H1 (cell line): ENCODE results near the gene RIPOR2. TPM values are rescaled to one million over a fixed set of nuclear protein-coding genes. Genes with fewer than 3 reads are reported as not detected.

Experiments
- CTCF ChIA-PET: fragments of 300-600 bp; sonication (Branson Sonifier 250); formaldehyde crosslinking; loops from one replicate; lab custom pipeline; 2021; ENCODE audit not compliant: partially characterized antibody; lab: Charles Lee
- POLR2A ChIA-PET: fragments of 300-600 bp; sonication (Branson Sonifier 250); formaldehyde crosslinking; loops from one replicate; lab custom pipeline; 2021; ENCODE audit warnings: inconsistent platforms; ENCODE audit not compliant: partially characterized antibody; lab: Charles Lee
- DNase-seq, 2 experiments: peaks; one replicate each; pipeline versions ENCODE4 v3.0.0 to v3.0.0-alpha.2; 2010 to 2022; ENCODE audit warnings: low spot score in 2 of 2, low read depth in 1 of 2, mixed read lengths in 1 of 2
- FAIRE-seq: peaks from 2 replicates; lab custom pipeline; 2011; peaks lifted over from hg19 to GRCh38; lab: Jason Lieb, UNC
- H2AFZ ChIP-seq: 2 replicates; pipeline ENCODE4 v1.8.1; 2012; ENCODE audit warnings: low read length, inconsistent platforms
- H2AK5ac ChIP-seq: 2 replicates; pipeline ENCODE4 v1.6.1; 2013; ENCODE audit warnings: low read depth, low read length
- H2BK120ac ChIP-seq: replicated peaks from 2 replicates; pipeline ENCODE3; 2013; ENCODE audit warnings: low read depth, low read length, inconsistent platforms
- H2BK12ac ChIP-seq: 2 replicates; pipeline ENCODE4 v1.6.1; 2013; ENCODE audit warnings: low read depth, low read length
- H2BK15ac ChIP-seq: 2 replicates; pipeline ENCODE4 v1.6.1; 2013; ENCODE audit warnings: low read length
- H2BK20ac ChIP-seq: 2 replicates; pipeline ENCODE4 v1.6.1; 2013; ENCODE audit warnings: low read length
- H2BK5ac ChIP-seq: 2 replicates; pipeline ENCODE4 v1.6.1; 2013; ENCODE audit warnings: low read depth, low read length
- H3K14ac ChIP-seq: 2 replicates; pipeline ENCODE4 v1.6.1; 2013; ENCODE audit warnings: inconsistent platforms; ENCODE audit not compliant: insufficient read length
- H3K18ac ChIP-seq: 2 replicates; pipeline ENCODE4 v1.6.1; 2013; ENCODE audit warnings: low read length; ENCODE audit errors: extremely low read depth
- H3K23ac ChIP-seq: 2 replicates; pipeline ENCODE4 v1.6.1; 2013; ENCODE audit warnings: inconsistent platforms; ENCODE audit not compliant: insufficient read length
- H3K23me2 ChIP-seq: 2 replicates; pipeline ENCODE4 v1.6.1; 2013; ENCODE audit warnings: low read depth, low read length
- H3K27ac ChIP-seq: 2 replicates; pipeline ENCODE4 v1.6.1; 2011; ENCODE audit warnings: low read depth, low read length, inconsistent platforms
- H3K27me3 ChIP-seq, 4 experiments: replicated peaks in 1 of 4; 1 replicate in 1 of 4; 2 replicates in 3 of 4; pipeline versions ENCODE4 v1.6.1 to v1.8.1; 2011 to 2013; ENCODE audit warnings: low read length in 3 of 4, mild to moderate bottlenecking in 3 of 4, inconsistent platforms in 2 of 4, mixed read lengths in 2 of 4, moderate library complexity in 1 of 4; ENCODE audit not compliant: control insufficient read depth in 3 of 4, insufficient read depth in 3 of 4; ENCODE audit errors: extremely low read depth in 1 of 4
- H3K36me3 ChIP-seq, 4 experiments: 2 replicates each; pipeline versions ENCODE4 v1.6.1 to v1.8.1; 2011 to 2013; ENCODE audit warnings: mild to moderate bottlenecking in 4 of 4, low read length in 3 of 4, moderate library complexity in 2 of 4, control low read depth in 1 of 4, inconsistent platforms in 1 of 4; ENCODE audit not compliant: insufficient read depth in 4 of 4, control insufficient read depth in 2 of 4
- H3K4ac ChIP-seq: replicated peaks from 2 replicates; pipeline ENCODE3; 2013; ENCODE audit warnings: low read length, low read depth, mixed read lengths, inconsistent platforms; ENCODE audit not compliant: insufficient read length
- H3K4me1 ChIP-seq, 4 experiments: replicated peaks in 1 of 4; 1 replicate in 1 of 4; 2 replicates in 3 of 4; pipeline versions ENCODE4 v1.6.1 to v1.8.1; 2011 to 2013; ENCODE audit warnings: low read length in 3 of 4, inconsistent platforms in 2 of 4, mixed read lengths in 1 of 4; ENCODE audit not compliant: insufficient read depth in 4 of 4, control insufficient read depth in 3 of 4
- H3K4me2 ChIP-seq, 2 experiments: 2 replicates each; pipeline versions ENCODE4 v1.6.1 to v1.8.1; 2011 to 2013; ENCODE audit warnings: low read depth in 2 of 2, low read length in 2 of 2, control low read depth in 1 of 2, inconsistent platforms in 1 of 2, mild to moderate bottlenecking in 1 of 2; ENCODE audit not compliant: insufficient read depth in 1 of 2
- H3K4me3 ChIP-seq, 4 experiments: fragments of 200-600, 300-600 bp in 1 of 4; sonication (generic), shearing (Covaris generic), sonication (Bioruptor Twin) in 1 of 4; 2 replicates each; pipeline versions ENCODE4 v1.5.1 to v1.8.1; 2011 to 2016; ENCODE audit warnings: low read length in 4 of 4, low read depth in 3 of 4, control low read depth in 2 of 4, inconsistent platforms in 2 of 4, mild to moderate bottlenecking in 2 of 4, mixed read lengths in 1 of 4, moderate library complexity in 1 of 4; ENCODE audit not compliant: insufficient read depth in 2 of 4; ENCODE audit errors: extremely low read depth in 1 of 4
- H3K56ac ChIP-seq: replicated peaks from 2 replicates; pipeline ENCODE3; 2013; ENCODE audit warnings: low read depth, mild to moderate bottlenecking, mixed read lengths, low read length, inconsistent platforms; ENCODE audit not compliant: insufficient read length
- H3K79me1 ChIP-seq: 2 replicates; pipeline ENCODE4 v1.6.1; 2013; ENCODE audit warnings: low read depth, low read length, control low read depth
- H3K79me2 ChIP-seq, 2 experiments: 2 replicates each; pipeline versions ENCODE4 v1.6.1 to v1.8.1; 2012 to 2013; ENCODE audit warnings: low read length in 2 of 2, mild to moderate bottlenecking in 2 of 2, inconsistent platforms in 1 of 2; ENCODE audit not compliant: insufficient read depth in 2 of 2, control insufficient read depth in 1 of 2
- H3K9ac ChIP-seq, 4 experiments: replicated peaks in 1 of 4; 1 replicate in 1 of 4; 2 replicates in 3 of 4; pipeline versions ENCODE4 v1.6.1 to v1.8.1; 2011 to 2013; ENCODE audit warnings: low read depth in 3 of 4, low read length in 3 of 4, control low read depth in 2 of 4, mild to moderate bottlenecking in 2 of 4, moderate library complexity in 2 of 4, inconsistent platforms in 1 of 4; ENCODE audit errors: extremely low read depth in 1 of 4
- H3K9me3 ChIP-seq, 2 experiments: 2 replicates each; pipeline versions ENCODE4 v1.6.1 to v1.8.1; 2012 to 2013; ENCODE audit warnings: mild to moderate bottlenecking in 2 of 2, moderate library complexity in 2 of 2, control low read depth in 1 of 2, inconsistent platforms in 1 of 2, low read depth in 1 of 2, low read length in 1 of 2, mixed read lengths in 1 of 2; ENCODE audit not compliant: insufficient read depth in 2 of 2
- H4K20me1 ChIP-seq, 2 experiments: replicated peaks in 1 of 2; 2 replicates each; pipeline versions ENCODE3 to v1.8.1; 2011 to 2013; ENCODE audit warnings: inconsistent platforms in 2 of 2, low read length in 2 of 2, mild to moderate bottlenecking in 1 of 2; ENCODE audit not compliant: insufficient read depth in 2 of 2, control insufficient read depth in 1 of 2
- H4K5ac ChIP-seq: 2 replicates; pipeline ENCODE4 v1.6.1; 2013; ENCODE audit warnings: low read length, low read depth, mixed read lengths, inconsistent platforms; ENCODE audit not compliant: insufficient read length
- H4K8ac ChIP-seq: 2 replicates; pipeline ENCODE4 v1.8.0; 2013; ENCODE audit warnings: mild to moderate bottlenecking, moderate library complexity, low read length, inconsistent platforms; ENCODE audit not compliant: insufficient read depth; ENCODE audit errors: extremely low read depth
- H4K91ac ChIP-seq: replicated peaks from 2 replicates; pipeline ENCODE3; 2013; ENCODE audit warnings: low read length, mixed read lengths, inconsistent platforms; ENCODE audit not compliant: insufficient read length
- BCL11A ChIP-seq, 2 experiments: IDR thresholded peaks; one replicate each; pipeline ENCODE4 v1.6.1; 2011; ENCODE audit warnings: low read depth in 2 of 2, low read length in 2 of 2, mild to moderate bottlenecking in 2 of 2
- CEBPB ChIP-seq: IDR thresholded peaks from 2 replicates; pipeline ENCODE4 v1.6.1; 2012; ENCODE audit warnings: low read depth, low read length
- CHD1 ChIP-seq: IDR thresholded peaks from 2 replicates; pipeline ENCODE4 v1.6.1; 2012; ENCODE audit warnings: low read depth, low read length, improper control_type of control experiment
- HDAC2 ChIP-seq, 2 experiments: fragments of 300-600 bp in 1 of 2; sonication (generic) in 1 of 2; IDR thresholded peaks; 2 replicates each; pipeline ENCODE4 v1.6.1; 2011 to 2012; ENCODE audit warnings: low read depth in 2 of 2, low read length in 2 of 2, mild to moderate bottlenecking in 2 of 2, moderate library complexity in 2 of 2, borderline replicate concordance in 1 of 2, inconsistent platforms in 1 of 2
- HDAC6 ChIP-seq: IDR thresholded peaks from one replicate; pipeline ENCODE4 v1.7.1; 2012; ENCODE audit warnings: low read depth, mild to moderate bottlenecking, inconsistent platforms, low read length, moderate library complexity
- JUN ChIP-seq: IDR thresholded peaks from 2 replicates; pipeline ENCODE4 v1.6.1; 2011; ENCODE audit warnings: low read depth, mild to moderate bottlenecking, improper control_type of control experiment, low read length
- JUND ChIP-seq: IDR thresholded peaks from 2 replicates; pipeline ENCODE4 v1.6.1; 2011; ENCODE audit warnings: mild to moderate bottlenecking, improper control_type of control experiment, low read length
- PHF8 ChIP-seq: fragments of 200-600 bp; sonication (generic); conservative IDR thresholded peaks from 2 replicates; pipeline ENCODE4 v1.7.1; 2012; ENCODE audit warnings: low read depth, mild to moderate bottlenecking, inconsistent platforms, low read length, moderate library complexity
- POLR2A ChIP-seq, 2 experiments: IDR thresholded peaks; 1 replicate in 1 of 2; 2 replicates in 1 of 2; pipeline ENCODE4 v1.6.1; 2011; ENCODE audit warnings: low read depth in 2 of 2, low read length in 2 of 2, mild to moderate bottlenecking in 2 of 2; ENCODE audit errors: control extremely low read depth in 1 of 2
- POLR2AphosphoS5 ChIP-seq: IDR thresholded peaks from 2 replicates; pipeline ENCODE4 v1.6.1; 2011; ENCODE audit warnings: low read depth, low read length
- RFX5 ChIP-seq: IDR thresholded peaks from 2 replicates; pipeline ENCODE4 v1.6.1; 2011; ENCODE audit warnings: low read depth, low read length, improper control_type of control experiment, borderline replicate concordance
- RXRA ChIP-seq: IDR thresholded peaks from 2 replicates; pipeline ENCODE4 v1.6.1; 2011; ENCODE audit warnings: low read depth, mild to moderate bottlenecking, low read length, moderate library complexity; ENCODE audit not compliant: insufficient read depth
- SIX5 ChIP-seq: IDR thresholded peaks from 2 replicates; pipeline ENCODE4 v1.6.1; 2011; ENCODE audit warnings: mild to moderate bottlenecking, low read depth, low read length
- SUZ12 ChIP-seq: fragments of 200-600 bp; sonication (generic); IDR thresholded peaks from 2 replicates; pipeline ENCODE4 v1.6.1; 2012; ENCODE audit warnings: mild to moderate bottlenecking, inconsistent platforms, low read length, moderate library complexity, mixed read lengths
- TAF7 ChIP-seq: optimal IDR thresholded peaks from 2 replicates; pipeline ENCODE3; 2011; ENCODE audit warnings: low read depth, mild to moderate bottlenecking, inconsistent platforms, low read length, moderate library complexity, borderline replicate concordance
- WGBS, 2 experiments: shearing (Covaris generic) in 1 of 2; methylation state at CpG; one replicate each; pipeline versions ENCODE4 v1.1.6 to v1.1.7; 2013 to 2015; ENCODE audit warnings: low lambda C conversion rate in 2 of 2, mixed read lengths in 2 of 2, inconsistent platforms in 1 of 2, low coverage in 1 of 2, missing lambda C conversion rate in 1 of 2; ENCODE audit not compliant: insufficient replicate concordance in 2 of 2, insufficient coverage in 1 of 2, insufficient read length in 1 of 2; ENCODE audit errors: extremely low coverage in 1 of 2, missing lambda C conversion rate in 1 of 2; 5-methylcytosine and 5-hydroxymethylcytosine counted together
- polyA plus RNA-seq, 7 experiments: library from polyadenylated mRNA; depleted of rRNA in 3 of 7; stranded (reverse) in 5 of 7; unstranded in 2 of 7; fragments of >200 nt in 5 of 7; fragments of 200-250 nt in 2 of 7; gene quantifications; 1 replicate in 5 of 7; 2 replicates in 1 of 7; 4 replicates in 1 of 7; pipeline versions ENCODE4 v1.2.1 to v1.2.3, GENCODE V29; 2011 to 2013; ENCODE audit warnings: missing spikeins in 2 of 7, mixed read lengths in 2 of 7
- total RNA-seq: library from RNA; stranded (reverse); fragmentation: NEBNext Ultra II Directional; extraction: Animal tissue kit (Norgen Biotek cat#: 25700); gene quantifications from 2 replicates; pipeline ENCODE4 v1.2.1, GENCODE V29; 2021

Gene RIPOR2
- total and polyA plus RNA-seq, 2 of the 8 experiments (the other 6 are each of a cell fraction or from before 2014, with no cell fraction given), result 16.7 to 45.6 TPM

DNA sequence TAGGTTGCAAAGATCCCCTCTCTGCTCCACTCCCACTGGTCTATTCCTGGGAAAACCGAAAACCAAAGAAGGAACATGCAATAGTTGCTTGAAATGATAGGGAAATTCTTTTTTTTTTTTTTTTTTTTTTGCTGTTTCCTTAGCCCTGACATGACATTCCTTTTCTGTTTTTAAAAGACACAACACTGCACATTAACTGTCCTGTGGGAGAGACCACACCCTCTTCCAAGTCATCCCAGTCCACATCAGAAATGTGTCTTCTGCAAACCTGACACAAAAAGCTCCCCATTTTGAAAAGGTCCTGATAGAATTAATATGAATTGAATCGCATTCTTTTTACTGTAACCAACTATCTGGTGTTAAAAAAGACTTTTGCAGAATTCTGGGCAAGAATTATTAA is 43.4 kb upstream of the RIPOR2 start:
- POLR2A ChIA-PET, result interaction anchor here (0.8 to 3.7 kb wide), 8 partner anchors 8 to 1048 kb away, joined by 3 to 29 read pairs (median 6); a partner anchor contains a TSS
- Histone ChIP-seq H3K23me2 (no peaks in the 10 kb centered on the region), H2BK120ac (peak overlapping the region; percentile 35), H2AK5ac (no peak overlapping the region), H3K36me3 (no peaks in the 10 kb centered on the region), H3K79me2 (no peaks in the 10 kb centered on the region), H3K14ac (no peak overlapping the region), H4K20me1 (no peaks in the 10 kb centered on the region), H3K79me1 (no peaks in the 10 kb centered on the region), H3K9me3 (no peaks in the 10 kb centered on the region), H3K4me1 (peaks cover 13 to 37% (median 25%) of the 10 kb centered on the region in 4 experiments; a peak in 6 of 7 replicates), H2BK20ac (0 out of 2 replicates have a peak overlapping the region, but pooled peaks have one; percentile 62), H3K56ac (no peak overlapping the region), H3K27me3 (no peaks in the 10 kb centered on the region), H4K8ac (no peak overlapping the region), H3K4me3 (no peak overlapping the region), H2AFZ (no peak overlapping the region), H2BK15ac (no peak overlapping the region), H4K5ac (peak overlapping the region; percentile 23), H3K9ac (no peak overlapping the region), H3K27ac (no peak overlapping the region), H2BK5ac (peak overlapping the region; percentile 22; the same call in 1 of the 2 replicates), H3K23ac (no peak overlapping the region), H2BK12ac (peak overlapping the region; percentile 30; the same call in 1 of the 2 replicates), H3K4ac (peak overlapping the region; percentile 40), H4K91ac (peak overlapping the region; percentile 22), H3K18ac (peak overlapping the region; percentile 17; the same call in 1 of the 2 replicates), H3K4me2 (no peak overlapping the region; a peak in 1 of 4 replicates)
- no peak for FAIRE-seq
- CTCF ChIA-PET, result interaction anchor here (0.6 to 9.4 kb wide), 6 partner anchors 8 to 123 kb away, joined by 3 to 101 read pairs (median 6); partner anchors contain the start of gene RIPOR2
- 87% methylated on average over 2 of the region's 2 CpGs; no CpG with 5 or more reads in 1 of the 2 experiments for WGBS, 2 experiments
- no peak for DNase-seq
- TF ChIP-seq SUZ12 (no peak), TAF7 (no peak), SIX5 (no peak), POLR2A (IDR thresholded peaks at IDR 0.05; ENCODE audit: control extremely low read depth in 1 of 2, low read depth in 2 of 2, low read length in 2 of 2) (no peak), PHF8 (no peak), RXRA (no peak), CEBPB (no peak), CHD1 (no peak), POLR2AphosphoS5 (no peak), JUN (no peak), HDAC6 (no peak), JUND (no peak), HDAC2 (IDR thresholded peaks at IDR 0.05; ENCODE audit: borderline replicate concordance in 1 of 2, low read depth in 2 of 2, low read length in 2 of 2) (no peak), RFX5 (no peak), BCL11A (IDR thresholded peaks at IDR 0.05; ENCODE audit: low read depth in 2 of 2, low read length in 2 of 2) (no peak)
